Nephron (organoid): ENCODE data around the gene CORO2B.

Experiments used
- H3K27ac Mint-ChIP-seq, 3 experiments: 2 replicates each; pipeline ENCODE4 v1.8.0; 2020; ENCODE audit warnings: mixed read lengths in 3 of 3, mild to moderate bottlenecking in 2 of 3, moderate library complexity in 1 of 3
- H3K27me3 Mint-ChIP-seq: 2 replicates; pipeline ENCODE4 v1.8.0; 2021; ENCODE audit warnings: low read depth, mild to moderate bottlenecking, moderate library complexity, mixed read lengths
- H3K36me3 Mint-ChIP-seq: 2 replicates; pipeline ENCODE4 v1.8.0; 2020; ENCODE audit warnings: low read depth, mixed read lengths
- H3K4me1 Mint-ChIP-seq: 2 replicates; pipeline ENCODE4 v1.8.0; 2020; ENCODE audit warnings: mixed read lengths
- H3K4me3 Mint-ChIP-seq, 3 experiments: 2 replicates each; pipeline ENCODE4 v1.8.0; 2020; ENCODE audit warnings: mild to moderate bottlenecking in 3 of 3, mixed read lengths in 3 of 3, moderate library complexity in 2 of 3
- H3K9me3 Mint-ChIP-seq: 2 replicates; pipeline ENCODE4 v1.8.0; 2020; ENCODE audit warnings: mixed read lengths
- TF ChIP-seq, protein P1 (sequence below), 3 experiments: fragments of 200-600 bp; sonication (generic); IDR thresholded peaks; one replicate each; pipeline ENCODE4 v1.5.0; 2021; ENCODE audit warnings: antibody characterized with exemption in 3 of 3; ENCODE audit not compliant: unreplicated experiment in 3 of 3

CORO2B gene

GRCh38 chr15:68618394-68618793, 39.6 kb downstream of the CORO2B start:
- Mint-ChIP-seq H3K27ac (peak overlapping the region; percentile 7 to 86 (median 65)), H3K4me3 (no peak overlapping the region), H3K36me3 (no peaks in the 10 kb centered on the region), H3K27me3 (peaks cover 4% of the 10 kb centered on the region), H3K4me1 (peaks cover 55% of the 10 kb centered on the region), H3K9me3 (no peaks in the 10 kb centered on the region)
- TF ChIP-seq, protein P1, sequence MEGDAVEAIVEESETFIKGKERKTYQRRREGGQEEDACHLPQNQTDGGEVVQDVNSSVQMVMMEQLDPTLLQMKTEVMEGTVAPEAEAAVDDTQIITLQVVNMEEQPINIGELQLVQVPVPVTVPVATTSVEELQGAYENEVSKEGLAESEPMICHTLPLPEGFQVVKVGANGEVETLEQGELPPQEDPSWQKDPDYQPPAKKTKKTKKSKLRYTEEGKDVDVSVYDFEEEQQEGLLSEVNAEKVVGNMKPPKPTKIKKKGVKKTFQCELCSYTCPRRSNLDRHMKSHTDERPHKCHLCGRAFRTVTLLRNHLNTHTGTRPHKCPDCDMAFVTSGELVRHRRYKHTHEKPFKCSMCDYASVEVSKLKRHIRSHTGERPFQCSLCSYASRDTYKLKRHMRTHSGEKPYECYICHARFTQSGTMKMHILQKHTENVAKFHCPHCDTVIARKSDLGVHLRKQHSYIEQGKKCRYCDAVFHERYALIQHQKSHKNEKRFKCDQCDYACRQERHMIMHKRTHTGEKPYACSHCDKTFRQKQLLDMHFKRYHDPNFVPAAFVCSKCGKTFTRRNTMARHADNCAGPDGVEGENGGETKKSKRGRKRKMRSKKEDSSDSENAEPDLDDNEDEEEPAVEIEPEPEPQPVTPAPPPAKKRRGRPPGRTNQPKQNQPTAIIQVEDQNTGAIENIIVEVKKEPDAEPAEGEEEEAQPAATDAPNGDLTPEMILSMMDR (IDR thresholded peaks at IDR 0.05; ENCODE audit: unreplicated experiment in 3 of 3): no peak

DNA sequence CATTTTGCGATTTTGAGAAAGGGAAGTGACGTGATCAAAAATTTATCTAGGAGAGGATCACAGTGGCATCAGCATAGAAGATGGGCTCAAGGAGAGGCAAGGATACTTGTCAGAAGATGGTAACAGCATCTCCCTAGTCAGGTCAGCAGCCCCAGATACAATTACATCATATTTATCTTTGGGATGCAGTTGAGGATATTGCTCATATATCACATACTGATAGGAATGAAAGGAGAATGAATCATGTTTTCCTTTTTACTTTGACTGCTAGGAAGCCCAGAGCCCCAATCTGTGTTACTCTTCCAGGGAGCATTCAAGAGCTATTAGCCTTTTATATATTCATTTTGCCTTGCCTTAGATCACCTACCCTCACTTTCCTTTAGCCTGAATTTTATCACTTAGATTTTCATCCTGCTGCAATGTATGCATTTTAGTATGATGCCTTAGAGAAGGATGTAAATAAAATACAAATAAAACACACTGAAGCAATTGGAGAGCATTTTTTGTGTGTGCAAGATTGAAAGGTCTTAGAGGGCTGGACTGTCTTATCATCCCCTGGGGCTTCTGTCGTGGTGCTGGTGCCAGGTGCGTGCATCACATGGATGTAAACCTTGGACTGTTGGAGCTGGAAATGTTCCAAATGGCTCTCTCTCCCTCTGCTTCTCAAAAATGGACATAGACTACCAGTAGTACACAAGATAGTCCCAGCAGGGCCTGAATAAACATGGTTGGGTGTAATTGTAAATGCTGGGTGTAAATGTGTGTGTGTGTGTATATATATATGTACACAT, 40.3 kb downstream of the CORO2B start:
- Mint-ChIP-seq H3K27ac (peak overlapping the region; percentile 17 to 86 (median 65)), H3K4me1 (peaks cover 53% of the 10 kb centered on the region), H3K27me3 (peaks cover 8% of the 10 kb centered on the region), H3K4me3 (no peak overlapping the region), H3K9me3 (no peaks in the 10 kb centered on the region), H3K36me3 (no peaks in the 10 kb centered on the region)
- TF ChIP-seq, protein P1 (IDR thresholded peaks at IDR 0.05; ENCODE audit: unreplicated experiment in 3 of 3): no peak

DNA sequence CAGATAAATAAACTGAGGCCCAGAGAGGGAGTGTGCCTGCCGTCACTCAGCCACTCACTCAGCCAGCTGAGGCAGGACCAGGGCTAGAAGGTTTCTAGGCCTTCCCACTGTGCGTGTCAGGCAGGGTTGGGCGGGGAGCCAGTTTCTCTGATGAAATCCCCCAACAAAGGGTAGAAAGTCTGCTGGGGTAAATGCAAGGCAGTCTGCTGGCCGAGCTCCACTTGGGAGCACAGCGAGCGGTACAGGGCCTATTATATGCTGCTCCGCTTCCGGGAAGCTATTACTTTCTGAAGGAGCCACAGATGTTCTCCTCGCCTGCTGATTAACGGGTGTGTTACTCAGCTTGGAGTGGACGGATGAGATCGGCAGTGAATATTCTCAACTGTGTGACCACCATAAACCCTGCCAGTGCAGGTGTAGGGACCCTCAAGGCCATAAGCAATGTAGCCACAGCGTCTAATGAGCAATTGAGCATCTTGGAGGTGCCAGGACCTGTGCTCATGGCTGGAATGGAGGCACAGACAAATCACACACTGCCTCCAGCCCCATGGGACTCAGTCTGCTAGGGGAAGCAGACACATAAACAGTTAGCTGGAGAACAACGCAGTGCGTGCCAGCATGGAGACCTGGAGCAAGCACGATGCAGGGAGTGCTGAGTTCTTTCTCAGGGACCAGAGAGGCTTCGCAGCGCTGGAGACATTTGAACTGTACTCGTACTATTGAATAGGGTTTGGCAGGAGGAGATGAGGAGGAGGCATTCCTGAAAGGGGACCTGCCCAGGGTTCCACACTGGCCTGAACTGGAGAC, 42.1 kb downstream of the CORO2B start:
- peaks cover 21% of the 10 kb centered on the region for H3K27me3 Mint-ChIP-seq
- no peak overlapping the region for H3K4me3 Mint-ChIP-seq
- TF ChIP-seq, protein P1 (IDR thresholded peaks at IDR 0.05; ENCODE audit: unreplicated experiment in 3 of 3): no peak
- peak overlapping the region; percentile 69 to 72 (median 70) for H3K27ac Mint-ChIP-seq
- H3K36me3 Mint-ChIP-seq: no peaks in the 10 kb centered on the region
- H3K4me1 Mint-ChIP-seq: peaks cover 50% of the 10 kb centered on the region
- H3K9me3 Mint-ChIP-seq: no peaks in the 10 kb centered on the region

DNA sequence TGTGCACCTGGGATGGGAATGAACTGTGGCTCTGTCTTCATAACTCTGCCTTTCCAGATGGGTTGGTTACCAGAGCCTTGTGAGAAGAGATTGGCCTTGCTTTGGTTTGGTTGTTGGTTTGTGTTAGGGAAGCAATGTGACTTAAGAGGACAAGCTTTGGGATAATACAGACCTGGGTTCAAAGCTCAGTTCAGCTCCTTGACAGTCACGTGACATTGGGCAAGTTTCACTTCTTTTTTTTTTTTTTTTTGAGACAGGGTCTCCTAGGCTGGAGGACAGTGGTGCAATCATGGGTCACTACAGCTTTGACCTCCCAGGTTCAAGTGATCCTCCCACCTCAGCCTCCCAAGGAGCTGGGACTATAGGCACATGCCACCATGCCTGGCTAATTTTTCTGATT, 42.7 kb downstream of the CORO2B start:
- no peaks in the 10 kb centered on the region for H3K9me3 Mint-ChIP-seq
- peak overlapping the region; percentile 69 to 72 (median 70) for H3K27ac Mint-ChIP-seq
- no peaks in the 10 kb centered on the region for H3K36me3 Mint-ChIP-seq
- peaks cover 53% of the 10 kb centered on the region for H3K4me1 Mint-ChIP-seq
- TF ChIP-seq, protein P1 (IDR thresholded peaks at IDR 0.05; ENCODE audit: unreplicated experiment in 3 of 3): no peak
- H3K27me3 Mint-ChIP-seq: peaks cover 23% of the 10 kb centered on the region
- no peak overlapping the region for H3K4me3 Mint-ChIP-seq

DNA sequence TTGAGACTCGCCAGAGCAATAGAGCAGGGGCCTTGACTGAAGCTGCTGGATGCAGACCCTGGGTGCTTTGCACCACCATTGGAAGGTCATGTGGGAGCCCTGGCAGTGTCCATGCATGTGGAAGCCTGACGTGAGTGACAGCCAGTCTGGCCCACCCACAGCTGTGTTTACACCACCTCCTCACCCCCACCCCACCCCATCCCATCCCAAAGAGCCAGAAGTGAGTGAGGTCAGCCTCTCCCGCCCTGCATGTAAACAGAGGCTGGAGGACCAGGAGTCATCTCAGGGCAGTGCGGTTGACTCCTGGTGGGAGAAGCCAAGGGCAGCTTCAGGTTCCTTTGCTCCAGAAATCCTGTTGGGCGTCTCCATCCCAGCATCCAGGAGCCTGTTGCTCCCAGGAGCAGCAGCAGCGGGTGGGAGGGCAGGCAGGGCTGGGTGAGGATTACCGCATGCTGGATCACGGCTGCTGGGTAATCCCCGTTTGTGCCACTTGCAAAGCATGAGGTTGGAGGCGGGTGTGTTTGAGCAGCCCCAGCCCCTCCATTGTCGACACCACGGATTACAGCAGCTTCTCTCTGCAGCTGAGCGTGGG, 44.6 kb downstream of the CORO2B start:
- peaks cover 45% of the 10 kb centered on the region for H3K4me1 Mint-ChIP-seq
- H3K4me3 Mint-ChIP-seq: no peak overlapping the region
- H3K36me3 Mint-ChIP-seq: no peaks in the 10 kb centered on the region

More for the DNA sequence above, 44.6 kb downstream of the CORO2B start:
- Mint-ChIP-seq H3K27ac (no peak overlapping the region), H3K27me3 (peaks cover 24% of the 10 kb centered on the region), H3K9me3 (no peaks in the 10 kb centered on the region)
- TF ChIP-seq, protein P1 (IDR thresholded peaks at IDR 0.05; ENCODE audit: unreplicated experiment in 3 of 3): no peak
